Measurements from ENCODE around the gene TEX2.

DNA sequence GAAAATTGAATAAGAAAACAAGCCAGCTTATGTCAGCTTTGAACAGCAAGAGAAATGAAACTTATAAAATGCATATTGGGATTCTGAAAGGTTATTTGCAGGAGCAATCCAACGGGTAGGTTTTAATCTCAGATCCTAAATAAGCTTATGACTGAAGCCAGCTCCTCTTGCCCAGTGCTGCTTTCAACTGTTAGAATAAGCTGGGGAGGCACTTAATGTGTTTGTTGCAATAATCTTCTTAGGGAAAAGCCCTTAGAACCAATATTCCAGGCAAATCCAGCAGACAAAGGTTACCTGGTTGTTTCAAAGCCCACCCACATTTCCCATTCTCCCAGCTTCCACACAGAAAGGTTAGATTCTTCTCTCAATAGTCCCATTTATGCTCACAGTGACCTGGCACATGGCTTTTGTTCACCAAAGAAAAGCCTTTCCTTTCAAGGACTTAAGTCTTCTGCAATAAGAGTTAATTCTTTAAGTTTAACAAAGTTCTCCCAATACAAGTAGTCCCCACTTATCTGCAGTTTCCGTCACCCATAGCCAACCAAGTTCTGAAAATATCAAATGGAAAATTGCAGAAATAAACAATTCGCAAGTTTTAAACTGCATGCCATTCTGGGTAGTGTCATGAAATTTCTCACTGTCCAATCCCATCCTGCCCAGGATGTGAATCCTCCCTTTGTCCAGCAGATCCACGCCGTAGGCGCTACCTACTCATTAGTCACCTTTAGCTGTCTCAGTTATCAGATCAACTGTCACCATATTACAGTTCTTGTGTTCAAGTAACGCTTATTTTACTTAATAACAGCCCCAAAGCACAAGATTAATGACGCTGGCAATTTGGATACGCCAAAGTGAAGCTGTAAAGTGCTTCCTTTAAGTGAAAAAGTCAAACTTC is 5.9 kb downstream of the TEX2 start:
- TF ChIP-seq, protein P1, sequence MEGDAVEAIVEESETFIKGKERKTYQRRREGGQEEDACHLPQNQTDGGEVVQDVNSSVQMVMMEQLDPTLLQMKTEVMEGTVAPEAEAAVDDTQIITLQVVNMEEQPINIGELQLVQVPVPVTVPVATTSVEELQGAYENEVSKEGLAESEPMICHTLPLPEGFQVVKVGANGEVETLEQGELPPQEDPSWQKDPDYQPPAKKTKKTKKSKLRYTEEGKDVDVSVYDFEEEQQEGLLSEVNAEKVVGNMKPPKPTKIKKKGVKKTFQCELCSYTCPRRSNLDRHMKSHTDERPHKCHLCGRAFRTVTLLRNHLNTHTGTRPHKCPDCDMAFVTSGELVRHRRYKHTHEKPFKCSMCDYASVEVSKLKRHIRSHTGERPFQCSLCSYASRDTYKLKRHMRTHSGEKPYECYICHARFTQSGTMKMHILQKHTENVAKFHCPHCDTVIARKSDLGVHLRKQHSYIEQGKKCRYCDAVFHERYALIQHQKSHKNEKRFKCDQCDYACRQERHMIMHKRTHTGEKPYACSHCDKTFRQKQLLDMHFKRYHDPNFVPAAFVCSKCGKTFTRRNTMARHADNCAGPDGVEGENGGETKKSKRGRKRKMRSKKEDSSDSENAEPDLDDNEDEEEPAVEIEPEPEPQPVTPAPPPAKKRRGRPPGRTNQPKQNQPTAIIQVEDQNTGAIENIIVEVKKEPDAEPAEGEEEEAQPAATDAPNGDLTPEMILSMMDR (IDR thresholded peaks at IDR 0.05; ENCODE audit: low read length): no peak
- TF ChIP-seq EZH2 (IDR thresholded peaks at IDR 0.05; ENCODE audit: borderline replicate concordance, low read length): no peak

Data from OCI-LY1 (cell line).